Measurements from ENCODE around the gene PTTG1IP. TPM values are rescaled to one million over a fixed set of nuclear protein-coding genes. Genes with fewer than 3 reads are reported as not detected.

PTTG1IP gene
- total and polyA plus RNA-seq, 2 of the 13 experiments (the other 11 are each of a cell fraction or from before 2014, with no cell fraction given): 161 to 700 TPM

DNA sequence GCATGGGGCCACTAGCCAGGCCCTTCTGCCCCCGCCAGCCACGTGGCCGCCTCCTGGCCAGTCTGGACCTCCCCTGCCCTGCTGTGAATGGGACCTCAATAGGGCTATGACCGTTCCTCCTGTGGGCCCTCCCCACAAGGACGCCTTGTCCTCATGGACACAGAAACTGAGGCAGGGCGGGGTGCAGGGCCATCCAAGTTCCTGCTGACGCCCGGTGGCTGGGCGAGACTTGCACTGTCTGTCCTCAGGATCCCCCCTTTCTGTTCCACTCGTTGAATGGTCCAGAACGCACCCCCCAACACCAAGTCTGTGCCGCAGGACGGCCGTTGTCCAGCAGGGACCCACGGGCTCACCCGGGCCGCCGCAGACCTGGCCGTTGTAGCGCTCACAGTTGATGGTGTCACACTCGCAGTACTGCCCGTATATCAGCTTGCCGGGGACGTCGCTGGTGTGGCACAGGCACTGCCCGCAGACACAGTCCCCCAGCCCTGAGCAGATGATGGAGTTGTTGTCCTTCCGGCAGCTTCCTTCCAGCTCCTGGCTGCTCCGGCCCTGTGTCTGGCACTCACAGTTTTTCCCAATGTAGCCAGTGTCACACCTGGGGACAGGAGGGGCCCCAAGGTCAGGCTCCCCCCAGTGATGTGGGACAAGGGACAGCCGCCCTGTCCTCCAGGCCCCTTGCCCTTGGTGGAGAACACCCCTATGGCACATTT is 16.3 kb upstream of the PTTG1IP start:
- in situ Hi-C loops (cut with HindIII; ENCODE audit: extremely low pct_ligation_motif_present, low pct_unique_long_range_greater_than_20kb) (no loop called here), intact Hi-C loops (cut with micrococcal nuclease; ENCODE audit: unreplicated experiment) (loop anchor here (5.0 kb wide), 1 partner anchor 87 kb away; the partner anchor contains the start of gene UBE2G2)
- 0 out of 2 replicates have a peak, but pooled peaks have one; percentile 10 for TF ChIP-seq HOXA3 (CRISPR knock-in tag; IDR thresholded peaks at IDR 0.05)
- TF ChIP-seq, protein P1, sequence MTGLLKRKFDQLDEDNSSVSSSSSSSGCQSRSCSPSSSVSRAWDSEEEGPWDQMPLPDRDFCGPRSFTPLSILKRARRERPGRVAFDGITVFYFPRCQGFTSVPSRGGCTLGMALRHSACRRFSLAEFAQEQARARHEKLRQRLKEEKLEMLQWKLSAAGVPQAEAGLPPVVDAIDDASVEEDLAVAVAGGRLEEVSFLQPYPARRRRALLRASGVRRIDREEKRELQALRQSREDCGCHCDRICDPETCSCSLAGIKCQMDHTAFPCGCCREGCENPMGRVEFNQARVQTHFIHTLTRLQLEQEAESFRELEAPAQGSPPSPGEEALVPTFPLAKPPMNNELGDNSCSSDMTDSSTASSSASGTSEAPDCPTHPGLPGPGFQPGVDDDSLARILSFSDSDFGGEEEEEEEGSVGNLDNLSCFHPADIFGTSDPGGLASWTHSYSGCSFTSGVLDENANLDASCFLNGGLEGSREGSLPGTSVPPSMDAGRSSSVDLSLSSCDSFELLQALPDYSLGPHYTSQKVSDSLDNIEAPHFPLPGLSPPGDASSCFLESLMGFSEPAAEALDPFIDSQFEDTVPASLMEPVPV (CRISPR knock-in tag; IDR thresholded peaks at IDR 0.05): no peak
- TF ChIP-seq, protein P2, sequence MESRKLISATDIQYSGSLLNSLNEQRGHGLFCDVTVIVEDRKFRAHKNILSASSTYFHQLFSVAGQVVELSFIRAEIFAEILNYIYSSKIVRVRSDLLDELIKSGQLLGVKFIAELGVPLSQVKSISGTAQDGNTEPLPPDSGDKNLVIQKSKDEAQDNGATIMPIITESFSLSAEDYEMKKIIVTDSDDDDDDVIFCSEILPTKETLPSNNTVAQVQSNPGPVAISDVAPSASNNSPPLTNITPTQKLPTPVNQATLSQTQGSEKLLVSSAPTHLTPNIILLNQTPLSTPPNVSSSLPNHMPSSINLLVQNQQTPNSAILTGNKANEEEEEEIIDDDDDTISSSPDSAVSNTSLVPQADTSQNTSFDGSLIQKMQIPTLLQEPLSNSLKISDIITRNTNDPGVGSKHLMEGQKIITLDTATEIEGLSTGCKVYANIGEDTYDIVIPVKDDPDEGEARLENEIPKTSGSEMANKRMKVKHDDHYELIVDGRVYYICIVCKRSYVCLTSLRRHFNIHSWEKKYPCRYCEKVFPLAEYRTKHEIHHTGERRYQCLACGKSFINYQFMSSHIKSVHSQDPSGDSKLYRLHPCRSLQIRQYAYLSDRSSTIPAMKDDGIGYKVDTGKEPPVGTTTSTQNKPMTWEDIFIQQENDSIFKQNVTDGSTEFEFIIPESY (CRISPR knock-in tag; IDR thresholded peaks at IDR 0.05): peak; percentile 51; the same call in 1 of the 2 replicates
- TF ChIP-seq, protein P3, sequence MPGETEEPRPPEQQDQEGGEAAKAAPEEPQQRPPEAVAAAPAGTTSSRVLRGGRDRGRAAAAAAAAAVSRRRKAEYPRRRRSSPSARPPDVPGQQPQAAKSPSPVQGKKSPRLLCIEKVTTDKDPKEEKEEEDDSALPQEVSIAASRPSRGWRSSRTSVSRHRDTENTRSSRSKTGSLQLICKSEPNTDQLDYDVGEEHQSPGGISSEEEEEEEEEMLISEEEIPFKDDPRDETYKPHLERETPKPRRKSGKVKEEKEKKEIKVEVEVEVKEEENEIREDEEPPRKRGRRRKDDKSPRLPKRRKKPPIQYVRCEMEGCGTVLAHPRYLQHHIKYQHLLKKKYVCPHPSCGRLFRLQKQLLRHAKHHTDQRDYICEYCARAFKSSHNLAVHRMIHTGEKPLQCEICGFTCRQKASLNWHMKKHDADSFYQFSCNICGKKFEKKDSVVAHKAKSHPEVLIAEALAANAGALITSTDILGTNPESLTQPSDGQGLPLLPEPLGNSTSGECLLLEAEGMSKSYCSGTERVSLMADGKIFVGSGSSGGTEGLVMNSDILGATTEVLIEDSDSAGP (CRISPR knock-in tag; IDR thresholded peaks at IDR 0.05; ENCODE audit: borderline replicate concordance): 0 out of 2 replicates have a peak, but pooled peaks have one; percentile 5
- TF ChIP-seq, protein P4, sequence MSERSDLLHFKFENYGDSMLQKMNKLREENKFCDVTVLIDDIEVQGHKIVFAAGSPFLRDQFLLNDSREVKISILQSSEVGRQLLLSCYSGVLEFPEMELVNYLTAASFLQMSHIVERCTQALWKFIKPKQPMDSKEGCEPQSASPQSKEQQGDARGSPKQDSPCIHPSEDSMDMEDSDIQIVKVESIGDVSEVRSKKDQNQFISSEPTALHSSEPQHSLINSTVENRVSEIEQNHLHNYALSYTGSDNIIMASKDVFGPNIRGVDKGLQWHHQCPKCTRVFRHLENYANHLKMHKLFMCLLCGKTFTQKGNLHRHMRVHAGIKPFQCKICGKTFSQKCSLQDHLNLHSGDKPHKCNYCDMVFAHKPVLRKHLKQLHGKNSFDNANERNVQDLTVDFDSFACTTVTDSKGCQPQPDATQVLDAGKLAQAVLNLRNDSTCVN (CRISPR knock-in tag; IDR thresholded peaks at IDR 0.05; ENCODE audit: borderline replicate concordance): no peak
- BruUV-seq (replicated peaks): no TSS peak
- Histone ChIP-seq H2AFZ (ENCODE audit: low read length) (no peak overlapping the region), H3K36me3 (replicated peaks in 1 of 2; ENCODE audit: control insufficient read depth in 1 of 2, insufficient read depth in 2 of 2, low read length in 2 of 2) (no peaks in the 10 kb centered on the region; a peak in 1 of 5 replicates), H3K4me1 (ENCODE audit: insufficient read depth, low read length) (peaks cover 74% of the 10 kb centered on the region), H3K9me3 (ENCODE audit: low read length) (no peaks in the 10 kb centered on the region), H4K20me1 (ENCODE audit: insufficient read depth, low read length) (no peaks in the 10 kb centered on the region), H3K4me3 (replicated peaks in 1 of 3; ENCODE audit: insufficient read depth in 1 of 3, low read depth in 2 of 3, low read length in 3 of 3) (no peak overlapping the region; a peak in 1 of 6 replicates), H3K79me2 (ENCODE audit: insufficient read depth, low read length) (no peaks in the 10 kb centered on the region), H3K27ac (ENCODE audit: extremely low read length, insufficient read depth, low read length) (no peak overlapping the region), H3K4me2 (ENCODE audit: low read depth, low read length) (no peak overlapping the region), H3K9ac (ENCODE audit: insufficient read depth, low read depth, low read length) (no peak overlapping the region), H3K27me3 (ENCODE audit: control insufficient read depth in 1 of 2, insufficient read depth in 2 of 2, low read length in 2 of 2) (peaks cover 3 to 7% of the 10 kb centered on the region in 2 experiments; a peak in 2 of 5 replicates)
- FAIRE-seq: no peak
- ChIA-PET POLR2A (interaction anchor here (1.2 to 1.6 kb wide), 4 partner anchors 12 to 23 kb away, joined by 3 to 5 read pairs (median 4); partner anchors contain the start of gene PTTG1IP), CTCF (ENCODE audit: low intra/inter-chr PET ratio, low total read pairs) (no interaction called here)
- no peak for ATAC-seq
- DNase-seq (ENCODE audit: low spot score): no peak
- WGBS (ENCODE audit: low lambda C conversion rate): 95% methylated on average over 4 of the region's 29 CpGs

Data from HepG2 (cell line).